Measurements from ENCODE around the gene MRC2. TPM values are rescaled to one million over a fixed set of nuclear protein-coding genes. Genes with fewer than 3 reads are reported as not detected.

The MRC2 gene
- total RNA-seq, 2 donors from 2014 or later = 34.2 to 73.7 TPM

DNA sequence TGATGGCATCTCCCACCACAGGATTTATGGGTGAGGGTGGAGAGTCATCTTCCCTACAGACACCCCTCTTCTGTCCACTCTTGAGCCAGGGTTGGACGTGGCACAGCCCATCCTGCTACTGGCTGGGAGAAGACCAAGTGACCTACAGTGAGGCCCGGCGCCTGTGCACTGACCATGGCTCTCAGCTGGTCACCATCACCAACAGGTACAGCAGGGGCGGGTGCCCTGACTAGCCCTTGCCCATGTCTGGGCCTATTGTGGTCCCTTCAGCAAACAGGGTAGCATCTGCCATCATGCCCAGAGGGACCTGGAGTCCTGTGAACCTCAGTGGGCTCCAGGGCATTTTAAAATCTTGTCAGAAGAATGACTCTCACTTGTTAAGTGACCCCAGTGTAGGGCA, 48.2 kb downstream of the MRC2 start:
- H3K4me3 ChIP-seq = no peak overlapping the region
- intact Hi-C loops (cut with DNase I) = no loop called here
- no peak overlapping the region for H3K27ac ChIP-seq
- no peaks in the 10 kb centered on the region for H3K27me3 ChIP-seq (replicated peaks; ENCODE audit: insufficient read depth)
- H3K36me3 ChIP-seq = no peaks in the 10 kb centered on the region
- 87% methylated on average over 4 of the region's 4 CpGs for WGBS
- DNase-seq (ENCODE audit: low spot score) = no peak
- TF ChIP-seq POLR2A (IDR thresholded peaks at IDR 0.05) (no peak), POLR2AphosphoS5 (IDR thresholded peaks at IDR 0.05) (no peak), CTCF (IDR thresholded peaks at IDR 0.05) (no peak)
- no peaks in the 10 kb centered on the region for H3K9me3 ChIP-seq
- H3K4me1 ChIP-seq (replicated peaks) = no peaks in the 10 kb centered on the region

- 86% methylated on average over 16 of the region's 16 CpGs for WGBS
- no peak for DNase-seq (ENCODE audit: low spot score)
- Histone ChIP-seq H3K27ac (no peak overlapping the region), H3K27me3 (replicated peaks; ENCODE audit: insufficient read depth) (no peaks in the 10 kb centered on the region), H3K4me3 (no peak overlapping the region), H3K4me1 (replicated peaks) (no peaks in the 10 kb centered on the region), H3K9me3 (no peaks in the 10 kb centered on the region), H3K36me3 (no peaks in the 10 kb centered on the region)
- intact Hi-C loops (cut with DNase I) = no loop called here
- no peak for TF ChIP-seq POLR2A (IDR thresholded peaks at IDR 0.05)
- TF ChIP-seq CTCF (IDR thresholded peaks at IDR 0.05) = no peak
- TF ChIP-seq POLR2AphosphoS5 (IDR thresholded peaks at IDR 0.05) = no peak
These were observed 48.9 kb downstream of the MRC2 start for GRCh38 chr17:62676231-62676943.

DNA sequence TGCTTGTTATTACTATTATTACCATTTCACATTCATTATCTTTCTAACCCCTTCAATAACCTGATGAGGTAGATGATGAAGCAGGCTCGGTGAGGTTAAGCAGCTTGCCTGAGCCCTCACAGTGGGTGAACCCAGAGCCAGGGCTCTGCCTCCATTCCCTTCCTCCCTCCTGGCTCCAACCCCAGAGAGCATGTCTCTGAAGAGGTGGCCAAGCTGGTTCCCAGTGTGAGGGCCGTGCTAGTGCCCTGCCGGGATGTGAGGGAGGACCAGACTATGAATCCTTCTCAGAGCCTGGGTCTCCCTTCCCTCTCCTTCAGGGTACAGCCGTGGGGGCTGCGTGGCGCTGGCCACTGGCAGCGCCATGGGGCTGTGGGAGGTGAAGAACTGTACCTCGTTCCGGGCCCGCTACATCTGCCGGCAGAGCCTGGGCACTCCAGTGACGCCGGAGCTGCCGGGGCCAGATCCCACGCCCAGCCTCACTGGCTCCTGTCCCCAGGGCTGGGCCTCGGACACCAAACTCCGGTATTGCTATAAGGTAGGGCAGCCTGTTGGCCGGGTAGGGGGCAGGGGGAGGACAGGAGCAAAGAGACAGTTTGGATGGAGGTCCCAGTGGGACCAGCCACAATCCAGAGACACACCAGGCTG, 49.6 kb downstream of the MRC2 start:
- intact Hi-C loops (cut with DNase I) = no loop called here
- DNase-seq (ENCODE audit: low spot score) = no peak
- Histone ChIP-seq H3K27me3 (replicated peaks; ENCODE audit: insufficient read depth) (no peaks in the 10 kb centered on the region), H3K36me3 (no peaks in the 10 kb centered on the region), H3K27ac (no peak overlapping the region), H3K4me1 (replicated peaks) (no peaks in the 10 kb centered on the region), H3K4me3 (no peak overlapping the region), H3K9me3 (no peaks in the 10 kb centered on the region)
- TF ChIP-seq POLR2A (IDR thresholded peaks at IDR 0.05) (no peak), CTCF (IDR thresholded peaks at IDR 0.05) (no peak), POLR2AphosphoS5 (IDR thresholded peaks at IDR 0.05) (no peak)
- 92% methylated on average over 13 of the region's 18 CpGs for WGBS

GRCh38 chr17:62678214-62678919, 50.9 kb downstream of the MRC2 start:
- intact Hi-C loops (cut with DNase I) = no loop called here
- Histone ChIP-seq H3K9me3 (no peaks in the 10 kb centered on the region), H3K36me3 (no peaks in the 10 kb centered on the region), H3K4me1 (replicated peaks) (no peaks in the 10 kb centered on the region), H3K27me3 (replicated peaks; ENCODE audit: insufficient read depth) (no peaks in the 10 kb centered on the region), H3K4me3 (no peak overlapping the region), H3K27ac (no peak overlapping the region)
- 90% methylated on average over 10 of the region's 10 CpGs for WGBS
- no peak for TF ChIP-seq POLR2A (IDR thresholded peaks at IDR 0.05)
- no peak for TF ChIP-seq CTCF (IDR thresholded peaks at IDR 0.05)
- no peak for TF ChIP-seq POLR2AphosphoS5 (IDR thresholded peaks at IDR 0.05)
- no peak for DNase-seq (ENCODE audit: low spot score)

All from prostate gland (tissue), 2 donors.